SK-N-SH treated with all-trans-retinoic acid at 6 μM for 48 hours (cell line): ENCODE results near the gene CLMN.

Experiments
- ATAC-seq: fragments of 200-7000 bp; cut with Tn5 transposase; 3 replicates; pipeline ENCODE4 v1.9.1; 2020; ENCODE audit warnings: mild to moderate bottlenecking, moderate library complexity
- ARNTL ChIP-seq: fragments of 450-650 bp; formaldehyde crosslinking; IDR thresholded peaks from 2 replicates; pipeline ENCODE4 v1.5.0; 2020; ENCODE audit warnings: low read depth, mild to moderate bottlenecking, moderate library complexity, borderline replicate concordance
- BACH2 ChIP-seq: fragments of 250-450 bp; sonication (Bioruptor Pico); IDR thresholded peaks from 2 replicates; pipeline ENCODE4 v1.9.0; 2021; ENCODE audit warnings: mild to moderate bottlenecking, borderline replicate concordance
- CSDC2 ChIP-seq: fragments of 250-450 bp; sonication (Bioruptor Pico); IDR thresholded peaks from 2 replicates; pipeline ENCODE4 v1.5.0; 2020; ENCODE audit warnings: mild to moderate bottlenecking, moderate library complexity
- CSRNP3 ChIP-seq: fragments of 250-450 bp; sonication (Bioruptor Pico); IDR thresholded peaks from 2 replicates; pipeline ENCODE4 v1.5.1; 2021; ENCODE audit warnings: mild to moderate bottlenecking, moderate library complexity
- ESRRG ChIP-seq: fragments of 250-450 bp; sonication (Bioruptor Pico); IDR thresholded peaks from 2 replicates; pipeline ENCODE4 v1.6.1; 2021; ENCODE audit warnings: mild to moderate bottlenecking
- GLIS3 ChIP-seq: fragments of 250-450 bp; sonication (Bioruptor Pico); IDR thresholded peaks from 2 replicates; pipeline ENCODE4 v1.5.0; 2020; ENCODE audit warnings: mild to moderate bottlenecking, moderate library complexity
- ISL1 ChIP-seq: fragments of 250-450 bp; sonication (Bioruptor Pico); IDR thresholded peaks from 2 replicates; pipeline ENCODE4 v2.1.2; 2022; ENCODE audit warnings: mild to moderate bottlenecking, moderate library complexity
- OSR1 ChIP-seq: fragments of 250-450 bp; sonication (Bioruptor Pico); IDR thresholded peaks from 2 replicates; pipeline ENCODE4 v1.8.0; 2022; ENCODE audit warnings: moderate library complexity, mild to moderate bottlenecking, inconsistent platforms
- PATZ1 ChIP-seq: fragments of 250-450 bp; sonication (Bioruptor Pico); IDR thresholded peaks from 2 replicates; pipeline ENCODE4 v1.8.0; 2020; ENCODE audit warnings: mild to moderate bottlenecking, moderate library complexity, borderline replicate concordance
- POU6F1 ChIP-seq: fragments of 250-450 bp; sonication (Bioruptor Pico); IDR thresholded peaks from 2 replicates; pipeline ENCODE4 v1.8.0; 2021; ENCODE audit warnings: low read depth, mild to moderate bottlenecking, moderate library complexity, borderline replicate concordance
- PPARA ChIP-seq: fragments of 250-450 bp; sonication (Bioruptor Pico); IDR thresholded peaks from 2 replicates; pipeline ENCODE4 v1.5.0; 2020; ENCODE audit warnings: mild to moderate bottlenecking, borderline replicate concordance
- RARB ChIP-seq: fragments of 250-450 bp; sonication (Bioruptor Pico); IDR thresholded peaks from 2 replicates; pipeline ENCODE4 v1.8.0; 2021; ENCODE audit warnings: mild to moderate bottlenecking, moderate library complexity
- SNAI2 ChIP-seq: fragments of 250-450 bp; sonication (Bioruptor Pico); IDR thresholded peaks from 2 replicates; pipeline ENCODE4 v1.5.0; 2020; ENCODE audit warnings: mild to moderate bottlenecking, moderate library complexity
- TCF4 ChIP-seq: fragments of 250-450 bp; sonication (Bioruptor Pico); IDR thresholded peaks from 2 replicates; pipeline ENCODE4 v1.8.0; 2021; ENCODE audit warnings: mild to moderate bottlenecking, moderate library complexity, borderline replicate concordance
- TOX ChIP-seq: fragments of 250-450 bp; sonication (Bioruptor Pico); IDR thresholded peaks from 2 replicates; pipeline ENCODE4 v1.8.0; 2021; ENCODE audit warnings: mild to moderate bottlenecking, moderate library complexity, borderline replicate concordance
- ZC3H10 ChIP-seq: fragments of 250-450 bp; sonication (Bioruptor Pico); IDR thresholded peaks from 2 replicates; pipeline ENCODE4 v1.5.1; 2021; ENCODE audit warnings: mild to moderate bottlenecking, moderate library complexity
- ZFP3 ChIP-seq: fragments of 250-450 bp; sonication (Bioruptor Pico); IDR thresholded peaks from 2 replicates; pipeline ENCODE4 v1.5.0; 2020; ENCODE audit warnings: mild to moderate bottlenecking, moderate library complexity
- ZFP30 ChIP-seq: fragments of 450-650 bp; formaldehyde crosslinking; IDR thresholded peaks from 2 replicates; pipeline ENCODE4 v1.5.0; 2022; ENCODE audit warnings: mild to moderate bottlenecking, moderate library complexity
- ZNF565 ChIP-seq: fragments of 450-650 bp; formaldehyde crosslinking; conservative IDR thresholded peaks from 2 replicates; pipeline ENCODE4 v1.5.0; 2020; ENCODE audit warnings: low read depth, mild to moderate bottlenecking, moderate library complexity
- ZNF70 ChIP-seq: fragments of 450-650 bp; formaldehyde crosslinking; IDR thresholded peaks from 2 replicates; pipeline ENCODE4 v1.5.0; 2020; ENCODE audit warnings: mild to moderate bottlenecking, moderate library complexity
- ZNF8 ChIP-seq: fragments of 450-650 bp; formaldehyde crosslinking; IDR thresholded peaks from 2 replicates; pipeline ENCODE4 v1.5.0; 2020; ENCODE audit warnings: mild to moderate bottlenecking, moderate library complexity
- TF ChIP-seq, protein P1 (sequence below): fragments of 250-450 bp; sonication (Bioruptor Pico); IDR thresholded peaks from 2 replicates; pipeline ENCODE4 v1.5.0; 2020; ENCODE audit warnings: mild to moderate bottlenecking, moderate library complexity
- TF ChIP-seq, protein P2 (sequence below): fragments of 250-450 bp; sonication (Bioruptor Pico); IDR thresholded peaks from 2 replicates; pipeline ENCODE4 v1.5.1; 2020; ENCODE audit warnings: low read depth, mild to moderate bottlenecking, moderate library complexity

The CLMN gene

DNA sequence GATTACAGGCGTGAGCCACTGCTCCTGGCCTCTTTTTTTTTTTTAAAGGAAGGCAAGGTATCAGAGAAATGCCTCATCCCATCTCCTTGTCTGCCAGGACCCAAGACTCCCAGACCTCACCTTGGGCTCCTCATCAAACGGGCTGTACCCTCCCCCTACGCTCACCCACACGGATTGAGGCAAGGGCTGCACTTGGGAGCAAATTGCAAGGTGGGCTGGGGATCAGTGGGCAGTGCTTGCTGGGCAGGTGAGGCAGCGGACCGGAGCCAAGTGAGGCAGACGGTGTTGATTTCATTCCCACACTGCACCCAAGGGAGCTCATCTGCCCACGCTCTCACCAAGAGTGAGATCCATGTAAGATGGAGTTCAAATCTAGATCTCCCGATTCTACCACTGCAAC, 121.4 kb downstream of the CLMN start:
- ATAC-seq = no peak
- no peak for TF ChIP-seq ZNF70
- TF ChIP-seq ESRRG (CRISPR knock-in tag) = no peak
- no peak for TF ChIP-seq CSRNP3 (CRISPR knock-in tag)
- TF ChIP-seq CSDC2 (CRISPR knock-in tag) = no peak
- no peak for TF ChIP-seq OSR1 (CRISPR knock-in tag)
- no peak for TF ChIP-seq ISL1
- TF ChIP-seq SNAI2 (CRISPR knock-in tag) = no peak

DNA sequence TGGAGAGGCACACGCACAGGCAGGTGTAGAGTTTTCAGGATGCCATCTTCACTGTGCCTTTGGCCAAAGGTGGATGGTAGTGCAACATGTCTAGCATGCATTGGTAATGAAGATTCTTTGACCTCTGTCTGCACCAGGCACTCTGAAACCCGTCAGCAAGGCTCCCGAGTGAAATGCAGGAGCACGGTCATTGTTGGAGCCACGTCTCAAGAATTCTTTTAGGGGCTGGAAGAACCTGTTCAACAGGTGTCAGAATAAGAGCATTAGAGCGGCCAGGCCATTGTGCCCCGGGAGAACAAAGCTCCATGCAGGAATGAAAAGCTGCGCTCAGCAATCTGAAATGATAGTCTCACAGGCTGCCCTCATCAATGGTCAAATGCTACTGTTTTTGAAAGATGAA, 122.2 kb downstream of the CLMN start:
- TF ChIP-seq PPARA (CRISPR knock-in tag) = no peak
- no peak for TF ChIP-seq ZNF8 (CRISPR knock-in tag)
- TF ChIP-seq ZNF70 = no peak
- ATAC-seq = no peak

DNA sequence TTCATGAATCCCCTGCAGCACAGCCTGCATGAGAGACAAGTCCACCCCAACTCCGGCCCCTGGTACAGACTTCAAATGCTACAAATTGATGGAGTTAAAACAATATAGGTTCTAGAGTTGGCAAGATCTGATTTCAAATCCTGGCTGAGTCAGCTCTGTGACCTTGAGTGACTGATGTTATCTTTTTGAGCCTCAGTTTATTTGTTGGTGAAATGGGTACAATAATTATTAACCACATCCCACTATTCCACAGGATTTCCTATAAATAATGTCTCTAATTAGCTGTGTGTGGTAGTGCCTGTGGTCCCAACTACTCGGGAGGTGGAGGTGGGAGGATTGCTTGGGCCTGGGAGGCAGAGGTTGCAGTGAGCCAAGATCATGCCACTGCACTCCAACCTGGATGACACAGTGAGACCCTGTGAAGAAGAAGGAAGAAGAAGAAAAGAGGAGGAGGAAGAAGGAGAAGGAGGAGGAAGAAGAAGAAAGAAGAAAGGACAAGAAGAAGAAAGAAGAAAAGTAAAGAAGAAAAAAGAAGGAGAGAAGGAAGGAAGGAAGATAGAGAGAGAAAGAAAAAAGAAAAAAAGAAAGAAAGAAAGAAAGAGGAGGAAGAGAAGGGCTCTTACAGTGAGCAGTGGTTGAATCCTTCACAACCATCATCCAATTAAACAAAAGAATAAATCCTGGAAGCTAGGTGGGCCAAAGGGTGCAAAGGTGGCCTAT, 122.7 kb downstream of the CLMN start:
- no peak for ATAC-seq

DNA sequence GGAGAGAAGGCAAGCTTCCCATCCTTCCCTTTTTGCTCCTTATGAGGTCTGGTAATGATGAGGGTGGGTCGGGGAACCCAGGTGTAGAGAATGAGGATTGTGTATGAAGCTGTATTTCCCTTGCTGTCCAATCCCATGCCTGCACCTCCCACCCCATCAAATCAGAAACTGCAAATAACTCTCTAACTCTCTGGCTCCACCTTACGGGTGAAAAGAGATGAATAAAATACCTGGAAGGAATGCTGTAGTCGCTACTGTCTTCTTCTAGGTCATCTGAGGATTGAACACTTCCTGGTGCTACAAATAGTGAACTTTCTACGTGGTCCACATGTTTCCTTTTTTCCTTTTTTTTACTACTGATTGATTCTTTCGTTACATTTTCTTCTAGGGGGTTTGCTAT, 123.4 kb downstream of the CLMN start:
- TF ChIP-seq CSDC2 (CRISPR knock-in tag) = no peak
- TF ChIP-seq TCF4 = no peak
- no peak for TF ChIP-seq POU6F1 (CRISPR knock-in tag)
- no peak for TF ChIP-seq ZC3H10
- TF ChIP-seq, protein P1, sequence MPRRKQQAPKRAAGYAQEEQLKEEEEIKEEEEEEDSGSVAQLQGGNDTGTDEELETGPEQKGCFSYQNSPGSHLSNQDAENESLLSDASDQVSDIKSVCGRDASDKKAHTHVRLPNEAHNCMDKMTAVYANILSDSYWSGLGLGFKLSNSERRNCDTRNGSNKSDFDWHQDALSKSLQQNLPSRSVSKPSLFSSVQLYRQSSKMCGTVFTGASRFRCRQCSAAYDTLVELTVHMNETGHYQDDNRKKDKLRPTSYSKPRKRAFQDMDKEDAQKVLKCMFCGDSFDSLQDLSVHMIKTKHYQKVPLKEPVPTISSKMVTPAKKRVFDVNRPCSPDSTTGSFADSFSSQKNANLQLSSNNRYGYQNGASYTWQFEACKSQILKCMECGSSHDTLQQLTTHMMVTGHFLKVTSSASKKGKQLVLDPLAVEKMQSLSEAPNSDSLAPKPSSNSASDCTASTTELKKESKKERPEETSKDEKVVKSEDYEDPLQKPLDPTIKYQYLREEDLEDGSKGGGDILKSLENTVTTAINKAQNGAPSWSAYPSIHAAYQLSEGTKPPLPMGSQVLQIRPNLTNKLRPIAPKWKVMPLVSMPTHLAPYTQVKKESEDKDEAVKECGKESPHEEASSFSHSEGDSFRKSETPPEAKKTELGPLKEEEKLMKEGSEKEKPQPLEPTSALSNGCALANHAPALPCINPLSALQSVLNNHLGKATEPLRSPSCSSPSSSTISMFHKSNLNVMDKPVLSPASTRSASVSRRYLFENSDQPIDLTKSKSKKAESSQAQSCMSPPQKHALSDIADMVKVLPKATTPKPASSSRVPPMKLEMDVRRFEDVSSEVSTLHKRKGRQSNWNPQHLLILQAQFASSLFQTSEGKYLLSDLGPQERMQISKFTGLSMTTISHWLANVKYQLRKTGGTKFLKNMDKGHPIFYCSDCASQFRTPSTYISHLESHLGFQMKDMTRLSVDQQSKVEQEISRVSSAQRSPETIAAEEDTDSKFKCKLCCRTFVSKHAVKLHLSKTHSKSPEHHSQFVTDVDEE = no peak
- TF ChIP-seq ISL1 = no peak
- no peak for TF ChIP-seq ZNF8 (CRISPR knock-in tag)
- no peak for TF ChIP-seq GLIS3 (CRISPR knock-in tag)
- ATAC-seq = no peak

More for the DNA sequence above, 122.7 kb downstream of the CLMN start:
- TF ChIP-seq ZC3H10 (no peak), ARNTL (CRISPR knock-in tag) (no peak), PPARA (CRISPR knock-in tag) (no peak)

DNA sequence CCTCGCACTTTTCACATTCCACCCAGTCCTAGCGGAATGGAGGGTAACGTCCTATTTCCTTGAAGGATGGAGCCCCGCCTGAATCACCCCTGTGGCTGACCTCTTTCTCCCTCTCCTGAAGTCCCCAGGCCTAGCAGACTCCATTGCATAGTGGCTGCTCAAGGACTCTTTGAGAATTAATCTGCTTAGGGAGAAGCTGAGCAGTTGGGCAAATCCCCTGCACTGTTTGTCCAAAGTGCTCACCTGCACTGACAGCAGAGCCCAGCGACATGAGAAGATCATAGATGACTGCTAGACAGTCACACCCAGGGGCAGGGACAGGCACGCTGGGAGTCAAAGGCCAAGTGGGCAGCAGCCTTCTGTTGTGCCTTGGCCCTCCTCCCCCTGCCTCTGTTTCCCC, 124.7 kb downstream of the CLMN start:
- ATAC-seq = no peak
- TF ChIP-seq ZNF565 (CRISPR knock-in tag) (no peak), ARNTL (CRISPR knock-in tag) (no peak), ZFP30 (CRISPR knock-in tag) (no peak), RARB (CRISPR knock-in tag) (no peak), SNAI2 (CRISPR knock-in tag) (no peak), ZNF8 (CRISPR knock-in tag) (no peak), TOX (no peak), ZC3H10 (no peak), OSR1 (CRISPR knock-in tag) (no peak), PPARA (CRISPR knock-in tag) (no peak), BACH2 (CRISPR knock-in tag) (no peak), PATZ1 (no peak), ZFP3 (CRISPR knock-in tag) (no peak), GLIS3 (CRISPR knock-in tag) (no peak)
- TF ChIP-seq, protein P2, sequence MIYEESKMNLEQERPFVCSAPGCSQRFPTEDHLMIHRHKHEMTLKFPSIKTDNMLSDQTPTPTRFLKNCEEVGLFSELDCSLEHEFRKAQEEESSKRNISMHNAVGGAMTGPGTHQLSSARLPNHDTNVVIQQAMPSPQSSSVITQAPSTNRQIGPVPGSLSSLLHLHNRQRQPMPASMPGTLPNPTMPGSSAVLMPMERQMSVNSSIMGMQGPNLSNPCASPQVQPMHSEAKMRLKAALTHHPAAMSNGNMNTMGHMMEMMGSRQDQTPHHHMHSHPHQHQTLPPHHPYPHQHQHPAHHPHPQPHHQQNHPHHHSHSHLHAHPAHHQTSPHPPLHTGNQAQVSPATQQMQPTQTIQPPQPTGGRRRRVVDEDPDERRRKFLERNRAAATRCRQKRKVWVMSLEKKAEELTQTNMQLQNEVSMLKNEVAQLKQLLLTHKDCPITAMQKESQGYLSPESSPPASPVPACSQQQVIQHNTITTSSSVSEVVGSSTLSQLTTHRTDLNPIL (CRISPR knock-in tag) = no peak
